MCF 10A (cell line): ENCODE measurements around the gene DACT3. TPM values are rescaled to one million over a fixed set of nuclear protein-coding genes. Genes with fewer than 3 reads are reported as not detected.

Experiments
- BruUV-seq: library from RNA; stranded (reverse); fragments of 400-500 nt; replicated peaks from 2 replicates; lab custom pipeline; 2021; lab: Mats Ljungman, UMichigan
- CTCF ChIA-PET: fragments of 300-600 bp; sonication (Branson Sonifier 250); formaldehyde crosslinking; extraction: SDS; loops from one replicate; lab custom pipeline; 2021; ENCODE audit warnings: antibody characterized with exemption, inconsistent platforms; lab: Yijun Ruan, JAX
- POLR2A ChIA-PET: fragments of 300-600, 350-650 bp; sonication (Branson Sonifier 250); formaldehyde crosslinking; extraction: SDS; loops from one replicate; lab custom pipeline; 2020; ENCODE audit warnings: antibody characterized with exemption, inconsistent platforms; lab: Yijun Ruan, JAX
- DNase-seq: peaks from one replicate; pipeline ENCODE4 v3.0.0-alpha.2; 2018; ENCODE audit not compliant: unreplicated experiment
- H3K27ac Mint-ChIP-seq: one replicate; pipeline ENCODE4 v1.8.0; 2022; ENCODE audit warnings: mild to moderate bottlenecking, low read depth, mixed read lengths; ENCODE audit not compliant: unreplicated experiment
- H3K27me3 Mint-ChIP-seq: one replicate; pipeline ENCODE4 v1.8.0; 2022; ENCODE audit warnings: mixed read lengths; ENCODE audit not compliant: insufficient read depth, unreplicated experiment
- H3K36me3 Mint-ChIP-seq: one replicate; pipeline ENCODE4 v1.8.0; 2022; ENCODE audit warnings: mild to moderate bottlenecking, moderate library complexity, mixed read lengths; ENCODE audit not compliant: insufficient read depth, unreplicated experiment
- H3K4me1 Mint-ChIP-seq: one replicate; pipeline ENCODE4 v1.8.0; 2022; ENCODE audit warnings: mixed read lengths; ENCODE audit not compliant: insufficient read depth, unreplicated experiment
- H3K4me3 Mint-ChIP-seq: one replicate; pipeline ENCODE4 v1.8.0; 2022; ENCODE audit warnings: mild to moderate bottlenecking, moderate library complexity, mixed read lengths; ENCODE audit not compliant: unreplicated experiment
- H3K9me3 Mint-ChIP-seq: one replicate; pipeline ENCODE4 v1.8.0; 2022; ENCODE audit warnings: mixed read lengths; ENCODE audit not compliant: unreplicated experiment
- CTCF ChIP-seq: fragments of 200-600 bp; IDR thresholded peaks from one replicate; pipeline ENCODE4 v1.8.0; 2022; ENCODE audit warnings: antibody characterized with exemption, mild to moderate bottlenecking; ENCODE audit not compliant: unreplicated experiment
- intact Hi-C: fragments of 100-400 bp; cut with micrococcal nuclease; formaldehyde crosslinking; loops from 2 replicates; pipeline ENCODE4 v1.14.1; 2022
- total RNA-seq: library from RNA; stranded (reverse); gene quantifications from 2 replicates; pipeline ENCODE4 v1.2.3, GENCODE V29; 2022

Gene DACT3
- total RNA-seq, 1 experiment from 2014 or later: 0.09 TPM

DNA sequence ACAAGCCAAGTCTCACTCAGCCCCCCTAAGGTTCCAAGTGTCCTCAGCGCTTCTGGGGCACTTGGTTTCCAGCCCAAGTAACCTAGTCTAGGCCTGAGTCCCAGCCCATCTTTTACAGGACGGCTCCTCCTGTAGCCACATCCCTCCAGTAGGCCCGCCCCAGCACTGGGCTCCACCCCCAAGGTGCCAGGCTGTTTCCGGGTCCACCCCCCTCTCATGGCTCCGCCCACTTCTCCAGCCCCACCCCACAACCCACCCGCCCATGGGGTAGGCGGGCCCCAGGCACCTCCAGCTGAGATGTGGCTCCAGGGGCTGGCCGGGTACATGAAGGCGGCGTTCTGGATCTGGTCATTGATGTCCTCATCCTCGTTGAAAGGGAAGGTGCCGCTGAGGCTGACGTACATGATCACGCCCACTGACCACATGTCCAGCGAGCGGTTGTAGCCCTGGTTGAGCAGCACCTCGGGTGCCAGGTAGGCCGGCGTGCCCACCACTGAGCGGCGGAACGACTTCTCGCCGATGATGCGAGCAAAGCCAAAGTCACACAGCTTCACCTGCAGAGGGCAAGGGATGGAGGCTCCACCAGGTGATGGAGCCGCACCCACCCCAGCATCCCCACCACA, 17.2 kb upstream of the DACT3 start:
- Mint-ChIP-seq H3K9me3 (no peaks in the 10 kb centered on the region), H3K36me3 (peaks cover 90% of the 10 kb centered on the region), H3K4me3 (no peak overlapping the region), H3K27me3 (no peaks in the 10 kb centered on the region), H3K27ac (no peak overlapping the region), H3K4me1 (no peaks in the 10 kb centered on the region)
- BruUV-seq: no TSS peak
- TF ChIP-seq CTCF: no peak
- DNase-seq: peak; percentile 43
- CTCF ChIA-PET: interaction anchor here (0.8 kb wide), 1 partner anchor 16 kb away, joined by 6 read pairs; no protein-coding TSS in a partner anchor
- POLR2A ChIA-PET: no interaction called here
- intact Hi-C loops: no loop called here

DNA sequence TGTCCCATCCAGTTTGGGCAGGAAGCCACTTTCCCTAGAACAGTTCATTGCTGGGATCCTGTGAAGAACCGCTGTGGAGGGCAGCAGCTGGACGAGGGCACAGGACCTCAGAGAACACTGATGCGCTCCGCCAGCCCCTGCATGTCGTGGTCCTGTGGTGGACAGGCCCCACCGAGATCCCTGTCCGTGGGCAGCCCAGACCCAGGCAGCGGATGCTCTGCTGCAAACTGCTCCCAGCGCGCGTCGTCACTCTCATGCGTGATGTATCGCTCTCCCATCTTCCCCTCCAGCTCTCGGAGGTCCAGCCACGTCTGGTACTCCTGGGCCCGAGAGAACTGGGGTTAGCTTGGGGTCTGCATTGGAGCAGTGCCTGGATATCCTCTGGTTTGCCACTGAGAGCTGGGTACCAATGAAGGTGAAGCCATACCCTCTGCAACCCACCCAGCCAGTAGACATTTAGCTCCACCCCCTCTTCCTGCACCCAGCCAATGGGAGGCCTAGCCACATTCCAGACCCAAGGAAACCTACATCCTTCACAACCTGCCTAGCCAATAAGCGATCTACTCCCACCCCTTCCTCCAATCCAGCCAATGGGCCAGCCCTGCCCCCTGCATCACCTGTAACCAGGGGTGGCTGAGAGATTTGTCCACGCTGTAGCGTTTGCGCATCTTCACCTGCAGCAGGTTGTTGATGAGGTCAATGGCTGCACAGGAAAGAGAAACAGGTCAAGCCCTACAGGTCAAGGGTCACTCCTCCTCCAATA, 13.6 kb upstream of the DACT3 start:
- no peaks in the 10 kb centered on the region for H3K4me1 Mint-ChIP-seq
- no peak overlapping the region for H3K27ac Mint-ChIP-seq
- no peaks in the 10 kb centered on the region for H3K9me3 Mint-ChIP-seq
- H3K27me3 Mint-ChIP-seq: no peaks in the 10 kb centered on the region
- H3K4me3 Mint-ChIP-seq: no peak overlapping the region
- peaks cover 56% of the 10 kb centered on the region for H3K36me3 Mint-ChIP-seq
- TF ChIP-seq CTCF: no peak
- POLR2A ChIA-PET: interaction anchor here (0.7 kb wide), 1 partner anchor 68 kb away, joined by 3 read pairs; no protein-coding TSS in a partner anchor
- CTCF ChIA-PET: interaction anchor here (0.6 to 2.4 kb wide), 5 partner anchors 10 to 408 kb away, joined by 3 to 14 read pairs (median 3); no protein-coding TSS in a partner anchor
- intact Hi-C loops: no loop called here
- peak; percentile 22 for DNase-seq
- TSS peak; percentile 38 for BruUV-seq

GRCh38 chr19:46670813-46671212, 9.8 kb upstream of the DACT3 start:
- ChIA-PET POLR2A (interaction anchor here (0.6 to 1.3 kb wide), 2 partner anchors 9 to 42 kb away, joined by 3 read pairs; no protein-coding TSS in a partner anchor), CTCF (no interaction called here)
- no peak overlapping the region for H3K27ac Mint-ChIP-seq
- H3K36me3 Mint-ChIP-seq: peaks cover 25% of the 10 kb centered on the region
- no peak for TF ChIP-seq CTCF
- no peaks in the 10 kb centered on the region for H3K27me3 Mint-ChIP-seq
- DNase-seq: no peak
- no peaks in the 10 kb centered on the region for H3K4me1 Mint-ChIP-seq
- H3K9me3 Mint-ChIP-seq: no peaks in the 10 kb centered on the region
- H3K4me3 Mint-ChIP-seq: no peak overlapping the region
- no TSS peak for BruUV-seq
- intact Hi-C loops: no loop called here

DNA sequence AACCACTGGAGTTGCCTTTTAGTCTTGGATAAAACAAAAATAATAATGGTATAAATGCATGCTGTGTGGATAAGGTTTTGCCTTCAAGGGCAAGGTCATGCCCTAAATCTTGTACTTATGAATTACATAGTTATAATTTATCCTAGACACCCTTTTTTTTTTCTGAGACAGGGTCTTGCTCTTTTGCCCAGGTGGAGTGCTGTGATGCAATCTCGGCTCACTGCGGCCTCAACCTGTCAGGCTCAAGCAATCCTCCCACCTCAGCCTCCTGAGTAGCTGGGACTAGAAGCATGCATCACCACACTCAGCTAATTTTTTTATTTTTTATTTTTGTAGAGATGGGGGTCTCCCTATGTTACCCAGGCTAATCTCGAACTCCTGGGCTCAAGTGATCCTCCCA, 7.7 kb upstream of the DACT3 start:
- intact Hi-C loops: no loop called here
- Mint-ChIP-seq H3K4me1 (no peaks in the 10 kb centered on the region), H3K27me3 (peaks cover 9% of the 10 kb centered on the region), H3K27ac (no peak overlapping the region), H3K4me3 (no peak overlapping the region), H3K36me3 (peaks cover 7% of the 10 kb centered on the region), H3K9me3 (no peaks in the 10 kb centered on the region)
- ChIA-PET CTCF (interaction anchor here (1.0 kb wide), 1 partner anchor 36 kb away, joined by 3 read pairs; no protein-coding TSS in a partner anchor), POLR2A (no interaction called here)
- no TSS peak for BruUV-seq
- DNase-seq: no peak
- no peak for TF ChIP-seq CTCF
